ENCODE results near the gene RAB3C.

Gene RAB3C

DNA sequence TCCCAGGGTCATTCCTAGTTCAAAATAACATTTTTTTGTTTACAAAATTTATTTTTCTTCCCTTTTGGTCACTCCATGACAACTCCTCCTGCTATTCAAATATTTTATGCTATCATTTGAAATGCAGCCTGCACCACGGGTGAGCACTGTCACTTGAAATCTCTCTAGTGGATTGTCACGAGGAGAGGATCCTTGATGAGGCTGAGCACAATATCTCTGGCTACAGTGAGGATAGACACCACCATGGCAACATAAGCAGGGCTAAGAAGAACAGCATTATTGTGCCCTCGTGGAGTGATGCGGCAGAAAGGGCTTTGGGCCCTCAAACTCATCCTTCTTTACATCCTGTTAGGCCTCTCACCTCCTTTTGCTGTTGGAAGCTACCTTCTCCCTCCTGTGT, 321.9 kb downstream of the RAB3C start:
- TF ChIP-seq, protein P1, sequence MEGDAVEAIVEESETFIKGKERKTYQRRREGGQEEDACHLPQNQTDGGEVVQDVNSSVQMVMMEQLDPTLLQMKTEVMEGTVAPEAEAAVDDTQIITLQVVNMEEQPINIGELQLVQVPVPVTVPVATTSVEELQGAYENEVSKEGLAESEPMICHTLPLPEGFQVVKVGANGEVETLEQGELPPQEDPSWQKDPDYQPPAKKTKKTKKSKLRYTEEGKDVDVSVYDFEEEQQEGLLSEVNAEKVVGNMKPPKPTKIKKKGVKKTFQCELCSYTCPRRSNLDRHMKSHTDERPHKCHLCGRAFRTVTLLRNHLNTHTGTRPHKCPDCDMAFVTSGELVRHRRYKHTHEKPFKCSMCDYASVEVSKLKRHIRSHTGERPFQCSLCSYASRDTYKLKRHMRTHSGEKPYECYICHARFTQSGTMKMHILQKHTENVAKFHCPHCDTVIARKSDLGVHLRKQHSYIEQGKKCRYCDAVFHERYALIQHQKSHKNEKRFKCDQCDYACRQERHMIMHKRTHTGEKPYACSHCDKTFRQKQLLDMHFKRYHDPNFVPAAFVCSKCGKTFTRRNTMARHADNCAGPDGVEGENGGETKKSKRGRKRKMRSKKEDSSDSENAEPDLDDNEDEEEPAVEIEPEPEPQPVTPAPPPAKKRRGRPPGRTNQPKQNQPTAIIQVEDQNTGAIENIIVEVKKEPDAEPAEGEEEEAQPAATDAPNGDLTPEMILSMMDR (IDR thresholded peaks at IDR 0.05): no peak
- Histone ChIP-seq H3K27me3 (no peaks in the 10 kb centered on the region), H3K9me3 (no peaks in the 10 kb centered on the region), H3K36me3 (no peaks in the 10 kb centered on the region), H3K4me3 (ENCODE audit: low read depth in 1 of 2, low read length in 1 of 2) (no peak overlapping the region), H3K27ac (no peak overlapping the region), H3K4me1 (ENCODE audit: control insufficient read depth in 1 of 2, insufficient read depth in 1 of 2, low read depth in 1 of 2, low read length in 1 of 2) (no peaks in the 10 kb centered on the region)

DNA sequence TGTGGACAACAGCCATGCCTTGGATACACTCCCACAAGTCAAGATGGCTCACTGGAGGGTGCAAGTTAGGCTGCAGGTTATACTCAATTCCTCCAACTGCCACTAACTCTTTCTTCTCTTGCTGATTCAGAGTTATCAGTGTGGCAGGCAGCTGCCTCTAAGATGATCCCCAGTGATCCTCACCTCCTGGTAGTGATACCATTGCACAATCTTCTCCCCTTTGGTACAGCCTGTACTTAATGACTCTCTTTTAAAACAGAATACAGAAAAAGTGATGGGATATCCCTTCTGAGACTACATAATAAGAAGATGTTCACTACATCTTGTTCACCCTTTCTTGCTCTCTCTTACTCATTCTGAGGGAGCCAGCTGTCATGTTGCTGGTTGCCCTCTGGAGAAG, 323.1 kb downstream of the RAB3C start:
- Histone ChIP-seq H3K4me1 (ENCODE audit: control insufficient read depth in 1 of 2, insufficient read depth in 1 of 2, low read depth in 1 of 2, low read length in 1 of 2) (no peaks in the 10 kb centered on the region), H3K9me3 (no peaks in the 10 kb centered on the region), H3K4me3 (ENCODE audit: low read depth in 1 of 2, low read length in 1 of 2) (no peak overlapping the region), H3K27ac (no peak overlapping the region), H3K27me3 (no peaks in the 10 kb centered on the region), H3K36me3 (no peaks in the 10 kb centered on the region)
- TF ChIP-seq, protein P1 (IDR thresholded peaks at IDR 0.05): no peak
